ENCODE measurements around the gene GATAD2B. TPM values are rescaled to one million over a fixed set of nuclear protein-coding genes. Genes with fewer than 3 reads are reported as not detected.
A peak's percentile ranks its signal among the peaks of the same experiment; 100 is the strongest.

The GATAD2B gene
- total and polyA plus RNA-seq, 2 donors (not counting 3 experiments of a cell fraction or from before 2014, with no cell fraction given) = 8.5 to 46.3 TPM

GRCh38 chr1:153944005-153944826, 21.4 kb upstream of the GATAD2B start:
- Histone ChIP-seq H3K36me3 (ENCODE audit: control insufficient read depth in 2 of 2, extremely low read depth in 1 of 2, insufficient read depth in 2 of 2, low read length in 2 of 2) (peaks cover 2 to 42% of the 10 kb centered on the region in 2 experiments), H3K27me3 (ENCODE audit: control insufficient read depth in 2 of 2, insufficient read depth in 2 of 2, low read length in 2 of 2) (no peaks in the 10 kb centered on the region), H3K9me3 (replicated peaks; ENCODE audit: control insufficient read depth, insufficient read depth, low read length) (no peaks in the 10 kb centered on the region), H3K4me1 (ENCODE audit: control insufficient read depth, extremely low read depth, insufficient read depth, low read length) (peaks cover 9% of the 10 kb centered on the region), H3K4me2 (ENCODE audit: insufficient read depth, low read length) (peak overlapping the region; percentile 73), H3K27ac (ENCODE audit: insufficient read depth, low read depth, low read length) (no peak overlapping the region), H3K9ac (replicated peaks; ENCODE audit: extremely low read depth, insufficient read depth, low read length) (no peak overlapping the region), H4K20me1 (replicated peaks; ENCODE audit: control insufficient read depth, extremely low read depth, insufficient read depth, low read length) (no peaks in the 10 kb centered on the region), H3K79me2 (ENCODE audit: control insufficient read depth, insufficient read depth, low read length) (peaks cover 16% of the 10 kb centered on the region), H3K9me1 (replicated peaks; ENCODE audit: control insufficient read depth, extremely low read depth, insufficient read depth, low read length) (no peaks in the 10 kb centered on the region), H3K4me3 (replicated peaks in 1 of 3; ENCODE audit: insufficient read depth in 1 of 3, low read depth in 1 of 3, low read length in 3 of 3) (no peak overlapping the region), H2AFZ (ENCODE audit: low read depth, low read length) (no peak overlapping the region)
- TF ChIP-seq GATA2 (IDR thresholded peaks at IDR 0.05; ENCODE audit: insufficient read depth, insufficient read length, low read depth, low read length) = no peak
- TF ChIP-seq POLR2A (IDR thresholded peaks at IDR 0.05; ENCODE audit: low read depth, low read length) = no peak
- TF ChIP-seq FOS (IDR thresholded peaks at IDR 0.05; ENCODE audit: borderline replicate concordance, insufficient read depth, low read length) = no peak
- no peak for TF ChIP-seq EZH2 (IDR thresholded peaks at IDR 0.05; ENCODE audit: borderline replicate concordance, low read depth, low read length, severe bottlenecking)
- TF ChIP-seq JUN (IDR thresholded peaks at IDR 0.05; ENCODE audit: borderline replicate concordance, insufficient read depth, insufficient read length, low read depth) = no peak
- TF ChIP-seq MAX (IDR thresholded peaks at IDR 0.05; ENCODE audit: insufficient read depth, insufficient read length) = no peak
- no peak for TF ChIP-seq CTCF (IDR thresholded peaks at IDR 0.05; ENCODE audit: extremely low read depth in 1 of 2, insufficient read depth in 1 of 2, low read depth in 1 of 2, low read length in 2 of 2)
- TF ChIP-seq MYC (IDR thresholded peaks at IDR 0.05; ENCODE audit: low read depth, low read length) = no peak
- FAIRE-seq (peak; percentile 44), DNase-seq (ENCODE audit: low read depth, low spot score) (no peak)
- ChIA-PET POLR2A (no interaction called here), CTCF (interaction anchor here (1.0 to 5.3 kb wide), 7 partner anchors 16 to 147 kb away, joined by 3 to 65 read pairs (median 34); partner anchors contain the start of genes CREB3L4 and JTB)
- intact Hi-C loops (cut with micrococcal nuclease) (no loop called here), dilution Hi-C loops (cut with MboI; ENCODE audit: extremely low pct_ligation_motif_present, low sequenced_read_pairs) (no loop called here)
- no TSS peak for BruUV-seq (replicated peaks)

All from endothelial cell of umbilical vein (primary cell).